Fibroblast of mammary gland (primary cell): ENCODE results near the gene CCND2.

Source experiments
- DNase-seq: peaks from one replicate; pipeline ENCODE4 v3.0.0-alpha.2; 2010; ENCODE audit warnings: low read depth
- H3K4me3 ChIP-seq: 2 replicates; pipeline ENCODE4 v1.5.1; 2011; ENCODE audit warnings: low read depth, mild to moderate bottlenecking, low read length, moderate library complexity; ENCODE audit not compliant: control insufficient read depth
- TF ChIP-seq, protein P1 (sequence below): conservative IDR thresholded peaks from 2 replicates; pipeline ENCODE4 v1.5.1; 2011; ENCODE audit warnings: low read depth, low read length, inconsistent platforms; ENCODE audit not compliant: control insufficient read depth, insufficient read depth

Gene CCND2

DNA sequence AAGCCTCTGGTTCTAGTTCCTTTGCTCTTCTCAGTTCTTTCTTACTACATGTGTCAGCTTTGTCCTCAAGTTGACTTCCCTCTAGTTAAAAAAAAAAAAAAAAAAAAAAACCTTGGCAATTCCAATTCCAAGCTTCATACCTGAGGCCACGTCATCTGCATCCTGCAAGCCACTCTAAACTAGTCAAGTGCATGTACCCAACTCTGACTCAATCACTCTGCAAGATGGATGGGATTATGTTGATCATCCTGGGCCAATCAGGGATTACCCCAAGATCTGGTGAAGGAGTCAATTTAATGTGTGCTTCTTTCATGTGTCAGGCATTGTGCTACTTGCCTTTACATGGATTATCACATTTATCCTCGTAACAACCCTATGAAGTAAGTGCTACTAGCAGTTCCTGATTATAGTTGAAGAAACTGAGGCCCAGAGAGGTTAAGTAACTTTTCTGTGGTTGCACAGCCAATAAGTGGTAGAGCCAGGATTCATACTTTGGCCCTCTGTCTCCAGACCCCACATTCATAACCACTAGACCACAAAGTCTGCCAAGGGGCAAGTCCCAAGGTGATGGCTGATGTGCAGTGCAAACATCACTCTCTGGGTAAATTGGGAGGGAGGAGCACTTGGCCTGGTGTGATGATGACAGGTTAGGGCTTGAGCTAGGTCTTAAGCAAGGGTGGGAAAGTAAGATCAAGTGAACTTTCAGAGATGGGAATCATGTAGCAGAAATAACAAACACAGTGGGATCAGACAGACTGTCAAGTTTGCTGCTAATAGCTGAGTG, 17.3 kb upstream of the CCND2 start:
- DNase-seq, result no peak
- H3K4me3 ChIP-seq, result no peak overlapping the region
- TF ChIP-seq, protein P1, sequence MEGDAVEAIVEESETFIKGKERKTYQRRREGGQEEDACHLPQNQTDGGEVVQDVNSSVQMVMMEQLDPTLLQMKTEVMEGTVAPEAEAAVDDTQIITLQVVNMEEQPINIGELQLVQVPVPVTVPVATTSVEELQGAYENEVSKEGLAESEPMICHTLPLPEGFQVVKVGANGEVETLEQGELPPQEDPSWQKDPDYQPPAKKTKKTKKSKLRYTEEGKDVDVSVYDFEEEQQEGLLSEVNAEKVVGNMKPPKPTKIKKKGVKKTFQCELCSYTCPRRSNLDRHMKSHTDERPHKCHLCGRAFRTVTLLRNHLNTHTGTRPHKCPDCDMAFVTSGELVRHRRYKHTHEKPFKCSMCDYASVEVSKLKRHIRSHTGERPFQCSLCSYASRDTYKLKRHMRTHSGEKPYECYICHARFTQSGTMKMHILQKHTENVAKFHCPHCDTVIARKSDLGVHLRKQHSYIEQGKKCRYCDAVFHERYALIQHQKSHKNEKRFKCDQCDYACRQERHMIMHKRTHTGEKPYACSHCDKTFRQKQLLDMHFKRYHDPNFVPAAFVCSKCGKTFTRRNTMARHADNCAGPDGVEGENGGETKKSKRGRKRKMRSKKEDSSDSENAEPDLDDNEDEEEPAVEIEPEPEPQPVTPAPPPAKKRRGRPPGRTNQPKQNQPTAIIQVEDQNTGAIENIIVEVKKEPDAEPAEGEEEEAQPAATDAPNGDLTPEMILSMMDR, result no peak

DNA sequence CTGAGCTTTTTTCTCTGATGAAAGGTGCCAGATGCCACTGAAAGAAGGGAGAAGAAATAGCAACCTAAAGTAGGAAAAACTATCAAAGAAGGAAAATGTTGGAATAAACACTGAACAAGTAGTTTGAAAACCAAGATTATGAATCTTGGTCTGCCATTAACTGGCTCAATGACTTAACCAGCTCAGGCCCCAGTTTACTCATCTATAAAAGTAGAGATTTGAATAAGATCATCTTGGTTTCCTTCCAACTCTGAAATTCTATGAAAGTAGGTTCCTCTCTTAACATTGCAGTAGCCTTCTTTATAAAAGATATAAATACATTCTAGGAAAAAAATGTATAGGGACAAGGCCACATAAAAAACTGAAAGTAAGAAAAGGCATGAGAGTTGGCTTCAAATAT, 16.1 kb upstream of the CCND2 start:
- TF ChIP-seq, protein P1, result no peak
- H3K4me3 ChIP-seq, result no peak overlapping the region
- DNase-seq, result no peak

DNA sequence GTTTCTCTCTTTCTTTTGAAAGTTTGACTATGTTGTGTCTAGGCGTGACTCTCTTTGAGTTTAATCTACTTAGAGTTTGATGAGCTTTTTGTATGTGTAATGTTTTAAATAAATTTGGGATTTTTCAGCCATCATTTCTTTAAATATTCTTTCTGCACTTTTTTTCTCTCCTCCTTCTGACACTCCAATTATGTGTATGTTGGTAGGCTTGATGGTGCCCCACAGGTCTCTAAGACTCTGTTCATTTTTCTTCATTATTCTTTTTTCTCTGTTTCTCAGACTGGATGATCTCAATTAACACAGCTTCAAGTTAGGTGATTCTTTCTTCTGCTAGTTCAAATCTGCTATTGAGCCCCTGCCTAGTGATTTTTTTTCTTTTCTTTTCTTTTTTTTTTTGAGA, 14.5 kb upstream of the CCND2 start:
- TF ChIP-seq, protein P1, result no peak
- DNase-seq, result no peak
- H3K4me3 ChIP-seq, result no peak overlapping the region

DNA sequence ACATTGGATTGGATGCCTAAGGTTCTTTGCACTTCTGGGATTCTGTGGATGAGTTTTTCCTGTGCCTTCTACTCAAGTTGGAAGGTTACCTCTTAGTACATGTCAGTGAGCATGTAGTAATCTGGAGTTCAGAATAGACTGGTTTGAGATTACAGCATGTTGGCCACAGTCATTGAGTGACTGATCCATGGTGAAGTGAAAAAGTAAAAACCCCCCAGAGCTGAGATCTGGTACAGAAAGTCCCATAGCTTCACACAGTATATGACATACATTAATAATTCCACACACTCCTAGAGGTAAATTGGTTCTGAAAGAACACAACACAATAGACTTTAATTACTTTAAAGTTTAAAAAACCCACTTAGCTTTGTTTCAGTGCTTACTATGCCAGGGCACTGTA, 11.9 kb upstream of the CCND2 start:
- TF ChIP-seq, protein P1, result no peak
- no peak for DNase-seq
- H3K4me3 ChIP-seq, result no peak overlapping the region

DNA sequence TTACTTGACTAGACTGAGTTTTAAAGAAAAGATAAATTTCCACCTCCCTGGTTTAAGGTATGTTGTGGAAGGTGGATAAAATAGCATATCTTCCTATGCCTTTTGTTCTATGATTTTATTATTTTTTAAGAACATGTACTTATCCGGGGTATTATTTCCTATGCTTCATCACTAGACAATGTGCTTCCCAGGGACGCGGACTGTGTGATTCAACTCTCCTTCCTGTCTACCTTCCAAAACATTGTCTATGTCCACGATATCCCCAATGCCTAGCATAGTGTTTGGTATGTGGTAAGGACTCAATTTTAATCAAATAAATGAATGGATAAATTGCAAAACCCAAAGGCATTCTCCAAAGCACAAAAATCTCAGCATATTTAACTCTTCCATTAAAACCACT, 8.3 kb upstream of the CCND2 start:
- no peak for DNase-seq
- TF ChIP-seq, protein P1, result no peak
- H3K4me3 ChIP-seq, result no peak overlapping the region

DNA sequence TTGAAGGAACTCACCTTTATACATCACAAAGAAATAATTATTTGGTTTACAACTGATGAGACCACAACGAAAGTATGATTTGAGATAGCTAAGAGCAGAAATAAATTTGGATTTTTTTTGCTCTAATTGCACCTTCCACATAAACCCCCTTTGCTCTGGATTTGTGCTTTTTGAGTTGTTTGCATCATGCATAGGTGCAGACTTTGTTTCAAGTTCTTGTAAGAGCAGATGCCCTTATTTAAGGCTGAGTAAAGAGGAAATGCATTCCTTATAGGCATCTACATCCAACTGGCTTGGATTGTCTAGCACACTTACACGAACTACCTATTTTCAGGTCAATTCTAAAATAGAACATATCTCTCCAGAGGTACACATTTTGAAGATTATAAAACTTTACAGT, 6.6 kb upstream of the CCND2 start:
- TF ChIP-seq, protein P1, result no peak
- H3K4me3 ChIP-seq, result no peak overlapping the region
- no peak for DNase-seq
